ACHN (cell line): ENCODE results near the gene TSPO.
"Not testable (repeated sequence)": the region's sequence is repeated elsewhere in the genome, so short reads cannot be mapped to it uniquely, and the experiment has no call there.

ENCODE experiments used
- DNase-seq: peaks from one replicate; pipeline ENCODE4 v3.0.0-alpha.2; 2015
- in situ Hi-C: cut with HindIII; loops from 2 replicates; pipeline ENCODE4 v1.10.0; 2017; ENCODE audit warnings: low sequenced_read_pairs, low pct_ligation_motif_present, low pct_unique_long_range_greater_than_20kb

TSPO gene

GRCh38 chr22:43151251-43152002 lies at the start of gene TSPO:
Gene TSPO, plus strand, starts transcription at chr22:43151559. Its CDS starts 7,680 bp downstream, at chr22:43159239.
- in situ Hi-C loops: no loop called here
- DNase-seq: peak; percentile 48

DNA sequence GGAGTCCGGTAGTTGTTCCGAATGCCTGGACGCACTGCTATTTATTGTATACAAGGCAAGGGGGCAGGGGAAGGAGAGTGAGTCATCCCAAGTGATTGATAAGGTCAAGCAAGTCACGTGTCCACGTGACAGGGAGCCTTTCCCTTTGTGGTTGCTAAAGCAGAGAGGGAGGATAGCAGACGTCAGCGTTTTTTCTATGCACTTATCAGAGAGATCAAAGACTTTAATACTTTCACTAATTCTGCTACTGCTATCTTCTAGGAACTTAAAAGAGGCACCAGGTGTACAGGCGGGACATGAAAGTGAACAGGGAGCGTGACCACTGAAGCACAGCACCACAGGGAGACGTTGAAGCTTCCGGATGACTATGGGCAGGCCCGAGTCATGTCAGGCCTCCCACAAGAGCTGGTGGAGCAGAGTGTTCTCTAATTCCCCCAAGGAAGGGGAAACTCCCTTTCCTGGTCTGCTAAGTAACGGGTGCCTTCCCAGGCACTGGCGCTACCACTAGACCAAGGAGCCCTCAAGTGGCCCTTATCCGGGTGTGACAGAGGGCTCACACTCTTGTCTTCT lies 47.2 kb upstream of the TSPO start:
- in situ Hi-C loops, DNase-seq: not testable (repeated sequence)

DNA sequence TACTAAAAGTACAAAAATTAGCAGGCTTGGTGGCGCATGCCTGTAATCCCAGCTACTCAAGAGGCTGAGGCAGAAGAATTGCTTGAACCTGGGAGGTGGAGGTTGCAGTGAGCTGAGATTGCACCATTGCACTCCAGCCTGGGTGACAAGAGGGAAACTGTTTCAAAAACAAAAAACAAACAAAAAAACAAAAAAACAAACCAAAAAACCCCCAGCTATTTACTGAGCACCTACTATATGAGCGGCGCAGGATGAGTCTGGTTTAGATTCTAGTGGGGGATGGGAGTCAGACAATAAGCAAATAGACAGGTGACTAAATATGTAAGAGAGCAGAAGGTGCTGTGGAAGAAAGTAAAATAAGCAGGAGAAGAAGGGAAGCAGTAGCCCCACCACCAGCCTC lies 46.4 kb upstream of the TSPO start:
- DNase-seq, in situ Hi-C loops: not testable (repeated sequence)

GRCh38 chr22:43106302-43106701 lies 45.1 kb upstream of the TSPO start:
- DNase-seq: no peak
- in situ Hi-C loops: no loop called here

- in situ Hi-C loops: no loop called here
- DNase-seq: no peak
Observed at GRCh38 chr22:43109511-43109910, 41.8 kb upstream of the TSPO start.

DNA sequence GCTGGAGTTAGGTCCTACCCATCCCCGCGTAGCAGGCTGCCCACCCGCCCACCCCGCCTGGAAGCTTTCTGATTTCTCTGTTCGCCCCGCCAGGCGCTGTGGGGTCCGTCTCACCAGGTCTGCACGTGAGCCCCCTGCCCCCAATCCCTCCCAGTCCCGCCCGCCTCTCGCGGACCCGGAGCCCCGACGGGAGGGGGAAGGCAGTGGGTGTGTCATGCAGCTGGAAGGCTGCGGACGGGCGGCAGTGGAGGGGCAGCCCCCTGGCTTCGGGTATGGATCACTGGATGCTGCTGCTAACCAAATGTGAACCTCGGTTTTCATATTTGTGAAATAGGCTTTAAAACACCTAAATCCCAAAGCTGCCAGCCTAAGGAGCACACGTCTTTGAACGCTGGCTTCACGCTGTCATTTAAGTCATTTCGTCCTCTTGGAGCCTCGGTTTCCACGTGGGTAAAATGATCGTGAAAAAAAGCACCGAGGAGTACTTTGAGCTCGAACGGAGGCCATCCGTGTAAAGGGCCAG lies 41.4 kb upstream of the TSPO start:
- DNase-seq: no peak
- in situ Hi-C loops: no loop called here

- in situ Hi-C loops: no loop called here
- DNase-seq: peak; percentile 23
Observed at GRCh38 chr22:43110444-43110926, 40.9 kb upstream of the TSPO start, which contains the start of gene BIK. Gene BIK, plus strand, starts transcription at chr22:43110750. Its CDS starts 13,273 bp downstream, at chr22:43124023.

DNA sequence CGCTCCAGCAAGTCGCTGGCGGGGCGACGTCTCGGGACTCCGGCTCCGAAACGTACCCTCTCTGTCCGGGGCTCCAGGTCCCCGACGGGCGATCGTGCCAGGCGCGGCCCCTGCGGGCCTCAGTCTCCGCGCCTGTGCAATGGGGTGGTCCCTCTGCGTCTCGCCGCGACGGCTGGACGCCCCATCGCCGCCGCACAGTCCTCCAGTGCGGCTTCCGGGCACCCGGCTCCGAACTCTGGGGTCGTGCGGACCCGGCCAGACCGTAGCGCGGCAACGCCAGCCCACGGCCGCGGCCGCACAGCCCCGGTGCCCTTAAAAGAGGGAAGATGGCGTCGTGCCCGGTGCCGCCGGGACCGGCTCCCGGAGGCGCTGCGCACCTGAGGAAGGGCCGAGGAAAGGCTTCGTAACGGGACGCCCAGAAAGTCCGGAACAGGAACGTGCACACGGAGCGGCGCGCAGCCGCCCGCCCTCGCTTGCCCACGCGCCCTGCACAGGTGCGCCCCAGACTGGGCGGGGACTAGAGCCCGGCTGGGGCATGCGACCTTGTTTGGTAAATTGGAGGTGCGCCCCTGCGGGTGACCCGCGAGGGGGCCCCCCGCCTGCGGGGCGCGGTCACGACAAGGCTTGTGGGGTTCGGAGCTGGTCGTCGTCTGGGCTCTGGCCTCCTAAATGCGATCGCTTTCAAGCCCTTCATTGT lies 40.3 kb upstream of the TSPO start:
- DNase-seq: no peak
- in situ Hi-C loops: no loop called here

DNA sequence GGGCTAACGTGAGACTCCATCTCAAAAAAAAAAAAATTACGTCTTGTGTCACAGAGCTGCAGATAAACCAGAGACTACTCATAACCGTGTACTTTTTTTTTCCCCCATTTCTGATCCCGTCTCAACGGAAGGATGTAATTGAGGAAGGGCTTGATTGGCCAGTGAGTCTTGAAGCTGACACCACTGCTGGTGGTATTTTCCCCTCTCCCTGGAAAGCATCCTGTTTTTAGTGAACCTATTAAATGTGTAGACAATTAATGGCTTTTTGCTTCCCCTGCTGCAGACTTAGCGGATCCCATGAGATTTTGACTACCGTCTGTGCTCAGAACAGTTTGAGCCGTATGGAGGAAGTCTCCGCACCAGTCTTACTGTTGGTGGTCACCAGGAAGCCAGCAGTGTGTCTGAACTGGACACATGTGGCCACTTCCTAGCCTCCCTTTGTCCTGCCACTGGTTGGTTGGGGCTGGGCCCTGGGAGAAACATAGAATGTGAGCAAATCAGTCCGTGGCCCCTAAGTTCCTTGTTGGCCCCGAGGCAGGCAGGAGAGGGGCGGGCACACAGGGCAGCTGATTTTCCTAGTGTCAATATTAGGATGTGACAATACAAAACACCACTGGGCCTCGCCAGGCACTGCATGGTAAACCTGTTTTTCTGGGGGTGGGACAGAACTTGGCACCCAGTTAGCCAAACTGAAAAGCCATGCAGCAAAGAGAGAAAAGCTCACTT lies 37.7 kb upstream of the TSPO start:
- no peak for DNase-seq
- in situ Hi-C loops: no loop called here

- no peak for DNase-seq
Observed at GRCh38 chr22:43114958-43115357, 36.4 kb upstream of the TSPO start.

GRCh38 chr22:43116932-43117331 lies 34.4 kb upstream of the TSPO start:
- in situ Hi-C loops: no loop called here
- no peak for DNase-seq

More at GRCh38 chr22:43114958-43115357, 36.4 kb upstream of the TSPO start:
- in situ Hi-C loops: no loop called here

GRCh38 chr22:43118024-43118849 lies 33.1 kb upstream of the TSPO start:
- in situ Hi-C loops: no loop called here

DNA sequence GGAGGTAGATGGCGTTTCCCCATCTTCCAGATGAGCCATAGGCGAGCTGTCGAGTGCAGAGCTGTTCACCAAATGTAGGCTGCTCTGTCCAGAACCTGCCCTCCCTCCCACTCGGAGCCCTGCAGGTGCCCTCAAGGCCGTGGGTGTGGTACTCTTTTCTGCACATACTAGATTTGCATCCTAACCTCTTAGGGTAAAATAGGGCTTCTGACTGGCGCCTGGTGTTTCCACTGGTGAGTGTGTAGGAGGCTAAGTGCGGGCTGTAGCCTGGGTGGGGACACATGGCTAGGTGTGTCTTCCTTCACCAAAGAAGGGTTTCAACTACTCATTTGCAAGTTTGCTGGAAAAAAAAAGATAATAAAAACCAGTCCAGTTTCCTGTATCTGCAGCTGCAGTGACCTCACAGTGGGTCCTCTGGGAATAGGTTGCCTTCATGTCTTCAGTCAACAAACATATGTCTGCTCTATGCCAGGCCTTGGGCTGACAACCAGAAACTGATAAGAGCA lies 32.4 kb upstream of the TSPO start:
- DNase-seq: no peak

More at GRCh38 chr22:43118024-43118849, 33.1 kb upstream of the TSPO start:
- DNase-seq: no peak

GRCh38 chr22:43126501-43127165 lies 24.7 kb upstream of the TSPO start:
- in situ Hi-C loops: no loop called here
- DNase-seq: peak; percentile 83

More for the DNA sequence above, 32.4 kb upstream of the TSPO start:
- in situ Hi-C loops: no loop called here

- in situ Hi-C loops: no loop called here
- no peak for DNase-seq
Observed at GRCh38 chr22:43127166-43127908, 24.0 kb upstream of the TSPO start.

DNA sequence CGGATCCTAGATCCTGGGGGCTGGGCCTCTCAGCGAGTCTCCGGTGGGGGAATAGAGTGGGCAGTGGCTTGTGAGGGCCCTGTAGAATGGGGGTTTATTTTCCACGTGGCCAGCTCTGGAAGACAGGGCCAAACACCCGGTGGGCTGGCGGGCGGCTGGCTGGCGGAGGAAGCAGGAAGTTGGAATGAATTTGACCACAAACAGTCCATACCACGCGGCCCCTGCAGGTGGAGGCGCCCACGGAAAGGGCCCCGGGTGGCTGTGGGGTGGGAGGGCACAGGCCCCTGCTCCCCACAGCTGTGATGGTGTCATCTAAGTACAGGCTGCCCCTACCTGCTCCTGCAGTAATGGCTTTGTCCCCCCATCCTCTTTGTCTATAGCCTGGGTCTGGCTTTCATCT lies 23.2 kb upstream of the TSPO start:
- in situ Hi-C loops: no loop called here

More for the DNA sequence above, 23.2 kb upstream of the TSPO start:
- DNase-seq: no peak
